Measurements from ENCODE around the gene MRPL24. TPM values are rescaled to one million over a fixed set of nuclear protein-coding genes. Genes with fewer than 3 reads are reported as not detected.

Gene MRPL24
- total RNA-seq, 1 donor, result 21.6 TPM

GRCh38 chr1:156725683-156726280 lies 15.1 kb downstream of the MRPL24 start:
- H3K4me3 ChIP-seq (ENCODE audit: low read depth, low read length), result peak overlapping the region; percentile 99
- DNase-seq (ENCODE audit: low read depth), result peak; percentile 91
- TF ChIP-seq CTCF (IDR thresholded peaks at IDR 0.05; ENCODE audit: insufficient read depth, low read depth, low read length), result peak; percentile 94

- DNase-seq (ENCODE audit: low read depth), result no peak
These were observed 19.4 kb downstream of the MRPL24 start for GRCh38 chr1:156721535-156721934.

GRCh38 chr1:156721131-156721530 lies 19.8 kb downstream of the MRPL24 start:
- DNase-seq (ENCODE audit: low read depth), result no peak
- TF ChIP-seq CTCF (IDR thresholded peaks at IDR 0.05; ENCODE audit: insufficient read depth, low read depth, low read length), result no peak

More at GRCh38 chr1:156721535-156721934, 19.4 kb downstream of the MRPL24 start:
- no peak for TF ChIP-seq CTCF (IDR thresholded peaks at IDR 0.05; ENCODE audit: insufficient read depth, low read depth, low read length)
- H3K4me3 ChIP-seq (ENCODE audit: low read depth, low read length), result no peak overlapping the region

GRCh38 chr1:156717351-156717750 lies 23.5 kb downstream of the MRPL24 start:
- no peak for TF ChIP-seq CTCF (IDR thresholded peaks at IDR 0.05; ENCODE audit: insufficient read depth, low read depth, low read length)

More at GRCh38 chr1:156721131-156721530, 19.8 kb downstream of the MRPL24 start:
- H3K4me3 ChIP-seq (ENCODE audit: low read depth, low read length), result no peak overlapping the region

GRCh38 chr1:156714830-156715229 lies 26.1 kb downstream of the MRPL24 start:
- no peak overlapping the region for H3K4me3 ChIP-seq (ENCODE audit: low read depth, low read length)
- TF ChIP-seq CTCF (IDR thresholded peaks at IDR 0.05; ENCODE audit: insufficient read depth, low read depth, low read length), result no peak
- no peak for DNase-seq (ENCODE audit: low read depth)

More at GRCh38 chr1:156717351-156717750, 23.5 kb downstream of the MRPL24 start:
- no peak overlapping the region for H3K4me3 ChIP-seq (ENCODE audit: low read depth, low read length)
- DNase-seq (ENCODE audit: low read depth), result no peak

GRCh38 chr1:156712626-156713025 lies 28.3 kb downstream of the MRPL24 start:
- peak; percentile 64 for DNase-seq (ENCODE audit: low read depth)
- H3K4me3 ChIP-seq (ENCODE audit: low read depth, low read length), result no peak overlapping the region
- TF ChIP-seq CTCF (IDR thresholded peaks at IDR 0.05; ENCODE audit: insufficient read depth, low read depth, low read length), result no peak

All from fibroblast of villous mesenchyme (primary cell).